Peyer's patch (tissue), 4 donors: ENCODE results near the gene EMP1. TPM values are rescaled to one million over a fixed set of nuclear protein-coding genes. Genes with fewer than 3 reads are reported as not detected.
A peak's percentile ranks its signal among the peaks of the same experiment; 100 is the strongest.

Source experiments
- DNase-seq, 3 donors: peaks; one replicate each; pipeline ENCODE4 v3.0.0-alpha.2; 2017 to 2019
- H3K27ac ChIP-seq, 4 donors: fragments of 200-600 bp; sonication (generic); one replicate each; pipeline ENCODE4 v1.5.1; 2016 to 2019
- H3K27me3 ChIP-seq, 2 donors: fragments of 200-600 bp; sonication (generic); one replicate each; pipeline ENCODE4 v1.5.1; 2019
- H3K36me3 ChIP-seq, 3 donors: fragments of 200-600 bp; sonication (generic); one replicate each; pipeline ENCODE4 v1.5.1; 2016 to 2019
- H3K4me1 ChIP-seq, 4 donors: fragments of 200-600 bp; sonication (generic); one replicate each; pipeline ENCODE4 v1.5.1; 2016 to 2019
- H3K4me3 ChIP-seq, 4 donors: fragments of 200-600 bp; sonication (generic); 1 replicate in 3 of 4; 2 replicates in 1 of 4; pipeline ENCODE4 v1.5.1; 2016 to 2019; ENCODE audit warnings: mild to moderate bottlenecking in 1 of 4
- H3K9me3 ChIP-seq, 4 donors: fragments of 200-600 bp; sonication (generic); one replicate each; pipeline ENCODE4 v1.5.1; 2016 to 2019; ENCODE audit warnings: mild to moderate bottlenecking in 1 of 4
- CTCF ChIP-seq, 6 experiments: fragments of 450-650 bp in 4 of 6; fragments of 200-600 bp in 2 of 6; sonication (generic) in 1 of 6; IDR thresholded peaks; one replicate each; pipeline ENCODE4 v1.5.1; 2017 to 2019; ENCODE audit warnings: antibody characterized with exemption in 6 of 6, mild to moderate bottlenecking in 3 of 6, moderate library complexity in 1 of 6
- POLR2A ChIP-seq, 2 donors: fragments of 450-650 bp; IDR thresholded peaks; one replicate each; pipeline ENCODE4 v1.5.1; 2017; ENCODE audit warnings: antibody characterized with exemption in 2 of 2, mild to moderate bottlenecking in 2 of 2, moderate library complexity in 2 of 2
- total RNA-seq, 4 donors: library from RNA; depleted of rRNA; stranded (reverse); fragments of >200 nt; gene quantifications; one replicate each; pipeline ENCODE4 v1.1.0, GENCODE V29; 2016

EMP1 gene
- total RNA-seq, 4 donors from 2014 or later: 37.1 to 110 (median 87.3) TPM

DNA sequence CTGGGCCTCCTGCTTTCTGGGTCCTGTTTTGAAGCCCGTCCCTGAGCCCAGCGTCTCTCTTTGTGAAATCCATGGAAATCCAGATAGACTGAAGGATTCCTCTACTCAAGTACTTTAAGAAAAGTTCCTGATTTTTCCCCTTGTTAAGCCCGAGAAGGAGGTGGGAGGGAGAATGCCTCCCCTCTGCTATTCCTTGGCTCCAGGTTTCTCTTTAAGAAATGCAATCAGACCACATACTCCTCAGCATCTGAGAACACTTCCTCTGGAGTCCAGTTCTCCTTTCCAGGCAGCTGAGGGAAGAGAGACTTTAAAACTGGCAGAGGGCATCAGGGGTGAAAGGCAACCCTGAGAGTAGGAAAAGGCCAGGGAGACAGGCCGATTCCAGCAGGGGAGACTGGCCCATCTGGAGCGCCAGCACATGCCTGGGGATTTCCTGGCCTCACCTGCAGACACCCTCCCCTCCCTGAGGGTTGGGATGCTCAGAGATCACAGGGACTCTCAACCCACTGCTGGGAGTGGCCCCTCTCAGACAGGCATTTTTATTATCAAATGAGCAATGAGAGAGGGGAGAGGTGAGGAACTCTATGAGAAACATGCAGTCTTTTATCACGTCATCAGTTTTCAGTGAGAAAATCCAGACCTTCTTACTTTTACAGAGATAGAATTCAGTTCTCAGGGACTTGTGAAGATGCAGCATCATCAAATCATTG is 2.0 kb upstream of the EMP1 start:
- peak overlapping the region in 2 of 4 donors; percentile 9 to 87 for H3K27ac ChIP-seq
- H3K9me3 ChIP-seq: no peaks in the 10 kb centered on the region
- H3K36me3 ChIP-seq: no peaks in the 10 kb centered on the region
- H3K27me3 ChIP-seq: no peaks in the 10 kb centered on the region
- peak in 1 of 3 donors; percentile 60 for DNase-seq
- TF ChIP-seq POLR2A (IDR thresholded peaks at IDR 0.05) (no peak), CTCF (IDR thresholded peaks at IDR 0.05) (no peak)
- peaks cover 0 to 26% (median 6%) of the 10 kb centered on the region in 4 donors for H3K4me1 ChIP-seq
- no peak overlapping the region for H3K4me3 ChIP-seq

DNA sequence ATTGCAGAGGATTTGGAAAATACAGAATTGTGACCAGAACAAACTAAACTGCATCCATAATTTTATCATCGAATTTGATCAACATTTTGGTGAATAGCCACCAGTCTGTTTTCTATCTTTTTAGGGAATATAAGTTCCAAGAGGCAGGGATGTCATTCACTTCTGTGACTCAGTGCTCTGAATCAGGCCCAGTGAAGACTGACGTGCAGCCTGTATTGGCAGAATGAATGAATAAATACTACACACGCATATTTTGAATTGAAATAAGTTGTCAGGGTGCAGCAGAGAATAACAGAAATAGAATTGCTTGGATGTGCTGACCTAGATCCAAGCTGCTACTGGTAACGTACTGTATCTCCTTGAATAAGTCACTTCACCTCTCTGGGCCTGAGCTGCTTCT is 1.3 kb upstream of the EMP1 start:
- Histone ChIP-seq H3K27me3 (no peaks in the 10 kb centered on the region), H3K9me3 (no peaks in the 10 kb centered on the region), H3K27ac (peak overlapping the region in 3 of 4 donors; percentile 76 to 95 (median 87)), H3K36me3 (no peaks in the 10 kb centered on the region), H3K4me3 (no peak overlapping the region), H3K4me1 (peaks cover 0 to 26% (median 6%) of the 10 kb centered on the region in 4 donors)
- no peak for TF ChIP-seq CTCF (IDR thresholded peaks at IDR 0.05)
- no peak for TF ChIP-seq POLR2A (IDR thresholded peaks at IDR 0.05)
- no peak for DNase-seq

DNA sequence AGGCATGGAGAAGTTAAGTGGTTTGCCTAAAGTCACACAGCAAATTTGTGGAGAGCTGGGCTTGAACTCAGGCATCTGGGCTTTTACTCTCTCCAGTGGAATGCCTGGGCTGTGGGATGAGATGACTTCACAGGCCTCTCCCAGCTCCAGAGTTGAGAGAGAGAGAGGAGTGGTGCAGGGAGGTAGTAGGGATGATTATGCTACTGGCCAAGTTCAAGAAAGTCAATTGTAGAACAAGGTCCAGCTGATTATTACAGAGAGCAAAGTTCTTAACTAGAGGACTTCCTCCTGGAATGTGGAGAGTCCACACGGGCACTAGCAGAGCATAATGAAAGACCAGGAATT is 769 bp upstream of the EMP1 start:
- peak overlapping the region; percentile 61 to 95 (median 82) for H3K27ac ChIP-seq
- DNase-seq: peak in 1 of 3 donors; percentile 78

GRCh38 chr12:13197032-13197431 is 506 bp downstream of the EMP1 start:
- no peaks in the 10 kb centered on the region for H3K36me3 ChIP-seq
- H3K9me3 ChIP-seq: no peaks in the 10 kb centered on the region
- peak overlapping the region; percentile 23 to 60 (median 44) for H3K4me3 ChIP-seq
- no peaks in the 10 kb centered on the region for H3K27me3 ChIP-seq
- no peak for DNase-seq
- peak overlapping the region; percentile 61 to 95 (median 82) for H3K27ac ChIP-seq
- H3K4me1 ChIP-seq: peaks cover 0 to 40% (median 6%) of the 10 kb centered on the region in 4 donors
- TF ChIP-seq POLR2A (IDR thresholded peaks at IDR 0.05): no peak
- TF ChIP-seq CTCF (IDR thresholded peaks at IDR 0.05): no peak

More for the DNA sequence above, 769 bp upstream of the EMP1 start:
- no peaks in the 10 kb centered on the region for H3K27me3 ChIP-seq
- TF ChIP-seq POLR2A (IDR thresholded peaks at IDR 0.05) (peak in 1 of 2 donors; percentile 38), CTCF (IDR thresholded peaks at IDR 0.05) (no peak)
- H3K36me3 ChIP-seq: no peaks in the 10 kb centered on the region
- H3K4me3 ChIP-seq: peak overlapping the region in 1 of 4 donors; percentile 3
- H3K4me1 ChIP-seq: peaks cover 0 to 30% (median 6%) of the 10 kb centered on the region in 4 donors
- no peaks in the 10 kb centered on the region for H3K9me3 ChIP-seq

DNA sequence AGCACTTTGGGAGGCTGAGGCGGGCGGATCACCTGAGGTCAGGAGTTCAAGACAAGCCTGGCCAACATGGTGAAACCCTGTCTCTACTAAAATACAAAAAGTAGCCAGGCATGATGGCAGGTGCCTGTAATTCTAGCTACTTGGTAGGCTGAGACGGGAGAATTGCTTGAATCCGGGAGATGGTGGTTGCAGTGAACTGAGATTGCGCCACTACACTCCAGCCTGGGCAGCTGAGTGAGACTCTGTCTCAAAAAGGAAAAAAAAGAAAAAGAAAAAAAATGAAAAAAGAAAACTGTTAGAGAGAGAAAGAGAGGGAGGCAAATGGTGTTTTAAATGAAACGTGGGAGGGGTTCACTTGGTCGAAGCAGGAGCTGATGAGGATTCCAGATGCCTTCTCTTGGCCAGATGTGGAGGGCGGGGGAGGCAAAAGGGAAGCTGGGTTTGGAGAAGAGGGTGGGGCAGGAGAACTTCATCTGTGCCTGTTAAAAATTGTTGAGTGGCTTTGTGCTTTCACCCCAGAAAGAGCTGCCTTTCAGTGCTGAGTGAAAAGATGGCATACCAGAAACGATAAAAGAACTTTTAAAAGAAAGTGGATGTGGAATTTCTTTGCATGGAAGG is 1.1 kb downstream of the EMP1 start:
- no peaks in the 10 kb centered on the region for H3K27me3 ChIP-seq
- H3K27ac ChIP-seq: peak overlapping the region; percentile 61 to 95 (median 82)
- TF ChIP-seq POLR2A (IDR thresholded peaks at IDR 0.05): no peak
- no peak for TF ChIP-seq CTCF (IDR thresholded peaks at IDR 0.05)
- H3K9me3 ChIP-seq: no peaks in the 10 kb centered on the region
- H3K36me3 ChIP-seq: no peaks in the 10 kb centered on the region
- peaks cover 0 to 40% (median 6%) of the 10 kb centered on the region in 4 donors for H3K4me1 ChIP-seq
- peak overlapping the region in 3 of 4 donors; percentile 37 to 60 (median 51) for H3K4me3 ChIP-seq
- DNase-seq: no peak
